Measurements from ENCODE around the gene ZNF485. TPM values are rescaled to one million over a fixed set of nuclear protein-coding genes. Genes with fewer than 3 reads are reported as not detected.

Gene ZNF485
- total and polyA plus RNA-seq, 2 experiments from 2014 or later, result 1.5 to 1.9 TPM

DNA sequence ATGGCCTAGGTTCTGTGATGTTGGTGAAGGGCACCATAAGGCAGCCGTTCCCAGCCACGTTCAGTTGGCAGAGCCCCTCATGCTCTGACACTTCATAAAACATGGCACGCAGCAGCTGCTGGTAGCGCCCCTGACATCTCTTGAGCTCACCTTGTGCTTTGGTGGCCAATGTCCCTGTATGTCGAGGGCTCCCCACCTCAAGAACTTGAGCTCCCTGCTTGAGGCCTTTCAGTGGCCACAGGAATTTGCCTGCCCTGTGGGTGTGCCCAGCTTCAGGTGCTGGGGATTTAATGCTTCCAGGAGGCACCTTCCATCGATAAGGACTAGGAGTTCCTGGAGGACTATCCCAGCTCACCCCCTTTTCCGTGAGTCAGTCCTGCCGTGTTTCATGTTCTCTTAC lies 52.0 kb downstream of the ZNF485 start:
- Histone ChIP-seq H2AFZ (no peak overlapping the region), H3F3A (ENCODE audit: insufficient read depth) (no peaks in the 10 kb centered on the region), H3K4me2 (ENCODE audit: unreplicated experiment) (no peak overlapping the region), H3K79me2 (ENCODE audit: insufficient read depth) (no peaks in the 10 kb centered on the region), H3K9ac (no peak overlapping the region), H3K9me3 (ENCODE audit: low read depth) (no peaks in the 10 kb centered on the region), H3K36me3 (ENCODE audit: low read depth) (no peaks in the 10 kb centered on the region), H3K9me2 (ENCODE audit: insufficient read depth) (no peaks in the 10 kb centered on the region), H3K4me1 (ENCODE audit: insufficient read depth) (peaks cover 8% of the 10 kb centered on the region; the same call in 1 of the 2 replicates), H3K27ac (no peak overlapping the region), H4K20me1 (ENCODE audit: insufficient read depth) (no peaks in the 10 kb centered on the region), H3K4me3 (no peak overlapping the region), H3K27me3 (replicated peaks; ENCODE audit: insufficient read depth) (no peaks in the 10 kb centered on the region)
- in situ Hi-C loops (cut with MboI), result loop anchor here (25.0 kb wide), 2 partner anchors 979 to 1329 kb away; partner anchors contain the start of gene DEPP1
- TF ChIP-seq EZH2 (IDR thresholded peaks at IDR 0.05; ENCODE audit: insufficient read depth, poor library complexity, severe bottlenecking) (no peak), EZH2phosphoT487 (IDR thresholded peaks at IDR 0.05; ENCODE audit: insufficient read depth, low read depth) (no peak)
- no peak for DNase-seq
- WGBS, 2 experiments (ENCODE audit: low coverage in 1 of 2, low lambda C conversion rate in 2 of 2, missing lambda C conversion rate in 2 of 2), result 66 to 74% methylated on average over 8 of the region's 8 CpGs

GRCh38 chr10:43665054-43665453 lies 58.8 kb downstream of the ZNF485 start:
- H3K9ac ChIP-seq, result no peak overlapping the region
- no peaks in the 10 kb centered on the region for H3K9me3 ChIP-seq (ENCODE audit: low read depth)
- no peaks in the 10 kb centered on the region for H3K79me2 ChIP-seq (ENCODE audit: insufficient read depth)
- H3K27ac ChIP-seq, result no peak overlapping the region
- in situ Hi-C loops (cut with MboI), result loop anchor here (25.0 kb wide), 2 partner anchors 972 to 1322 kb away; partner anchors contain the start of gene DEPP1
- no peaks in the 10 kb centered on the region for H3K27me3 ChIP-seq (replicated peaks; ENCODE audit: insufficient read depth)
- peak; percentile 45 for DNase-seq
- no peaks in the 10 kb centered on the region for H3K36me3 ChIP-seq (ENCODE audit: low read depth)
- no peak overlapping the region for H3K4me2 ChIP-seq (ENCODE audit: unreplicated experiment)
- H3K4me1 ChIP-seq (ENCODE audit: insufficient read depth), result no peaks in the 10 kb centered on the region
- WGBS, 2 experiments (ENCODE audit: low coverage in 1 of 2, low lambda C conversion rate in 2 of 2, missing lambda C conversion rate in 2 of 2), result 23 to 28% methylated on average over 3 of the region's 3 CpGs
- no peaks in the 10 kb centered on the region for H4K20me1 ChIP-seq (ENCODE audit: insufficient read depth)
- TF ChIP-seq EZH2 (IDR thresholded peaks at IDR 0.05; ENCODE audit: insufficient read depth, poor library complexity, severe bottlenecking) (no peak), EZH2phosphoT487 (IDR thresholded peaks at IDR 0.05; ENCODE audit: insufficient read depth, low read depth) (no peak)
- no peaks in the 10 kb centered on the region for H3K9me2 ChIP-seq (ENCODE audit: insufficient read depth)
- H3F3A ChIP-seq (ENCODE audit: insufficient read depth), result no peaks in the 10 kb centered on the region
- no peak overlapping the region for H3K4me3 ChIP-seq
- no peak overlapping the region for H2AFZ ChIP-seq

GRCh38 chr10:43666552-43666951 lies 60.3 kb downstream of the ZNF485 start:
- Histone ChIP-seq H3K36me3 (ENCODE audit: low read depth) (no peaks in the 10 kb centered on the region), H3K4me2 (ENCODE audit: unreplicated experiment) (no peak overlapping the region), H3K9me3 (ENCODE audit: low read depth) (no peaks in the 10 kb centered on the region), H3K9ac (no peak overlapping the region), H2AFZ (no peak overlapping the region), H3K4me1 (ENCODE audit: insufficient read depth) (no peaks in the 10 kb centered on the region), H3K9me2 (ENCODE audit: insufficient read depth) (no peaks in the 10 kb centered on the region), H4K20me1 (ENCODE audit: insufficient read depth) (no peaks in the 10 kb centered on the region), H3K27me3 (replicated peaks; ENCODE audit: insufficient read depth) (no peaks in the 10 kb centered on the region), H3F3A (ENCODE audit: insufficient read depth) (no peaks in the 10 kb centered on the region), H3K27ac (no peak overlapping the region), H3K79me2 (ENCODE audit: insufficient read depth) (no peaks in the 10 kb centered on the region), H3K4me3 (no peak overlapping the region)
- TF ChIP-seq EZH2phosphoT487 (IDR thresholded peaks at IDR 0.05; ENCODE audit: insufficient read depth, low read depth) (no peak), EZH2 (IDR thresholded peaks at IDR 0.05; ENCODE audit: insufficient read depth, poor library complexity, severe bottlenecking) (no peak)
- in situ Hi-C loops (cut with MboI), result loop anchor here (25.0 kb wide), 2 partner anchors 971 to 1321 kb away; partner anchors contain the start of gene DEPP1
- 88 to 92% methylated on average over 8 to 9 of the region's 9 CpGs for WGBS, 2 experiments (ENCODE audit: low coverage in 1 of 2, low lambda C conversion rate in 2 of 2, missing lambda C conversion rate in 2 of 2)
- no peak for DNase-seq

DNA sequence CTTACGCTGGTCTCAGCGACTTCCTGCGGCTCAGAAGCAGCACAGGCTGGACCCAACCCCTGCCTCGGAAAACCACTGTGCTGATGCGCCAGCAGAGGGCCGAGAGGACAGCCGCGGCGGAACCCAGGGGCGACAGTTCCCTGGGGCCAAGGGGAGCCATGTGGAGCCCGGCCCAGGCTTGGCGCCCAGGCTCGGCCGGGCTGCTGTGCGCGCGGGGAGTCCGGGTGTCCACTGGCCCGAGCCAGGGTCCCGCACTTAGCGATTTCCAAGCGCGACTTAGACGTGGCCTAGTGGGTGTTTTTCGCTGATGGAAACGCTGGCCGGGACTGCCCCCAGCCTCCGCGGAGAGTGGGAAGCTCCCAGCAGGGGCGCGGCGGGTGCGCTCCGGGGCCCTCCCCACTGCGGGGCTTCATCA lies 61.1 kb downstream of the ZNF485 start:
- peak; percentile 67 for DNase-seq
- no peaks in the 10 kb centered on the region for H4K20me1 ChIP-seq (ENCODE audit: insufficient read depth)
- no peaks in the 10 kb centered on the region for H3F3A ChIP-seq (ENCODE audit: insufficient read depth)
- TF ChIP-seq EZH2phosphoT487 (IDR thresholded peaks at IDR 0.05; ENCODE audit: insufficient read depth, low read depth), result no peak
- no peak for TF ChIP-seq EZH2 (IDR thresholded peaks at IDR 0.05; ENCODE audit: insufficient read depth, poor library complexity, severe bottlenecking)
- no peaks in the 10 kb centered on the region for H3K79me2 ChIP-seq (ENCODE audit: insufficient read depth)
- no peaks in the 10 kb centered on the region for H3K27me3 ChIP-seq (replicated peaks; ENCODE audit: insufficient read depth)
- H3K4me3 ChIP-seq, result peak overlapping the region; percentile 51
- peaks cover 3% of the 10 kb centered on the region; the same call in 1 of the 2 replicates for H3K4me1 ChIP-seq (ENCODE audit: insufficient read depth)
- no peaks in the 10 kb centered on the region for H3K9me2 ChIP-seq (ENCODE audit: insufficient read depth)
- peak overlapping the region; percentile 48; the same call in 1 of the 2 replicates for H3K9ac ChIP-seq
- no peak overlapping the region for H3K27ac ChIP-seq
- H3K4me2 ChIP-seq (ENCODE audit: unreplicated experiment), result peak overlapping the region; percentile 65
- H3K36me3 ChIP-seq (ENCODE audit: low read depth), result no peaks in the 10 kb centered on the region
- no peaks in the 10 kb centered on the region for H3K9me3 ChIP-seq (ENCODE audit: low read depth)
- in situ Hi-C loops (cut with MboI), result loop anchor here (25.0 kb wide), 2 partner anchors 970 to 1320 kb away; partner anchors contain the start of gene DEPP1
- 7 to 10% methylated on average over 26 to 35 of the region's 35 CpGs for WGBS, 2 experiments (ENCODE audit: low coverage in 1 of 2, low lambda C conversion rate in 2 of 2, missing lambda C conversion rate in 2 of 2)
- H2AFZ ChIP-seq, result peak overlapping the region; percentile 80

Other genes with a start within 250 kb of the ZNF485 start
- not detected in 2 replicates for gene FXYD4, start 234.8 kb upstream of the ZNF485 start, total RNA-seq (2014; rRNA removed; shearing (Covaris generic))
- not detected in 2 replicates for gene FXYD4, start 234.8 kb upstream of the ZNF485 start, polyA plus RNA-seq (2016; fragmentation: Nextera tagmentation; extraction: Ambion mirVana)
- 158 and 172 TPM in 2 replicates for gene HNRNPF, start 197.3 kb upstream of the ZNF485 start, total RNA-seq (2014; rRNA removed; shearing (Covaris generic))
- gene HNRNPF, start 197.3 kb upstream of the ZNF485 start, polyA plus RNA-seq (2016; fragmentation: Nextera tagmentation; extraction: Ambion mirVana), result 106 and 116 TPM in 2 replicates
- 6.3 and 11.0 TPM in 2 replicates for gene ZNF487, start 169.3 kb upstream of the ZNF485 start, total RNA-seq (2014; rRNA removed; shearing (Covaris generic))
- 5.3 and 5.5 TPM in 2 replicates for gene ZNF487, start 169.3 kb upstream of the ZNF485 start, polyA plus RNA-seq (2016; fragmentation: Nextera tagmentation; extraction: Ambion mirVana)
- 6.2 and 6.3 TPM in 2 replicates for gene ZNF239, start 31.8 kb upstream of the ZNF485 start, total RNA-seq (2014; rRNA removed; shearing (Covaris generic))
- gene ZNF239, start 31.8 kb upstream of the ZNF485 start, polyA plus RNA-seq (2016; fragmentation: Nextera tagmentation; extraction: Ambion mirVana), result 5.7 and 6.8 TPM in 2 replicates
- gene ZNF32, start 42.4 kb downstream of the ZNF485 start, total RNA-seq (2014; rRNA removed; shearing (Covaris generic)), result 24.6 and 32.1 TPM in 2 replicates
- 39.7 and 42.1 TPM in 2 replicates for gene ZNF32, start 42.4 kb downstream of the ZNF485 start, polyA plus RNA-seq (2016; fragmentation: Nextera tagmentation; extraction: Ambion mirVana)

All from GM23248 (cell line).